Suppressor macrophage treated with lipopolysaccharide for 4 hours (primary cell): ENCODE results near the gene CCAR1.
A peak's percentile ranks its signal among the peaks of the same experiment; 100 is the strongest.
"Not testable (repeated sequence)": the region's sequence is repeated elsewhere in the genome, so short reads cannot be mapped to it uniquely, and the experiment has no call there.

ENCODE experiments used
- DNase-seq: peaks from one replicate; pipeline ENCODE4 v3.0.0-alpha.2; 2020

Gene CCAR1, protein sequence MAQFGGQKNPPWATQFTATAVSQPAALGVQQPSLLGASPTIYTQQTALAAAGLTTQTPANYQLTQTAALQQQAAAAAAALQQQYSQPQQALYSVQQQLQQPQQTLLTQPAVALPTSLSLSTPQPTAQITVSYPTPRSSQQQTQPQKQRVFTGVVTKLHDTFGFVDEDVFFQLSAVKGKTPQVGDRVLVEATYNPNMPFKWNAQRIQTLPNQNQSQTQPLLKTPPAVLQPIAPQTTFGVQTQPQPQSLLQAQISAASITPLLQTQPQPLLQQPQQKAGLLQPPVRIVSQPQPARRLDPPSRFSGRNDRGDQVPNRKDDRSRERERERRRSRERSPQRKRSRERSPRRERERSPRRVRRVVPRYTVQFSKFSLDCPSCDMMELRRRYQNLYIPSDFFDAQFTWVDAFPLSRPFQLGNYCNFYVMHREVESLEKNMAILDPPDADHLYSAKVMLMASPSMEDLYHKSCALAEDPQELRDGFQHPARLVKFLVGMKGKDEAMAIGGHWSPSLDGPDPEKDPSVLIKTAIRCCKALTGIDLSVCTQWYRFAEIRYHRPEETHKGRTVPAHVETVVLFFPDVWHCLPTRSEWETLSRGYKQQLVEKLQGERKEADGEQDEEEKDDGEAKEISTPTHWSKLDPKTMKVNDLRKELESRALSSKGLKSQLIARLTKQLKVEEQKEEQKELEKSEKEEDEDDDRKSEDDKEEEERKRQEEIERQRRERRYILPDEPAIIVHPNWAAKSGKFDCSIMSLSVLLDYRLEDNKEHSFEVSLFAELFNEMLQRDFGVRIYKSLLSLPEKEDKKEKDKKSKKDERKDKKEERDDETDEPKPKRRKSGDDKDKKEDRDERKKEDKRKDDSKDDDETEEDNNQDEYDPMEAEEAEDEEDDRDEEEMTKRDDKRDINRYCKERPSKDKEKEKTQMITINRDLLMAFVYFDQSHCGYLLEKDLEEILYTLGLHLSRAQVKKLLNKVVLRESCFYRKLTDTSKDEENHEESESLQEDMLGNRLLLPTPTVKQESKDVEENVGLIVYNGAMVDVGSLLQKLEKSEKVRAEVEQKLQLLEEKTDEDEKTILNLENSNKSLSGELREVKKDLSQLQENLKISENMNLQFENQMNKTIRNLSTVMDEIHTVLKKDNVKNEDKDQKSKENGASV

DNA sequence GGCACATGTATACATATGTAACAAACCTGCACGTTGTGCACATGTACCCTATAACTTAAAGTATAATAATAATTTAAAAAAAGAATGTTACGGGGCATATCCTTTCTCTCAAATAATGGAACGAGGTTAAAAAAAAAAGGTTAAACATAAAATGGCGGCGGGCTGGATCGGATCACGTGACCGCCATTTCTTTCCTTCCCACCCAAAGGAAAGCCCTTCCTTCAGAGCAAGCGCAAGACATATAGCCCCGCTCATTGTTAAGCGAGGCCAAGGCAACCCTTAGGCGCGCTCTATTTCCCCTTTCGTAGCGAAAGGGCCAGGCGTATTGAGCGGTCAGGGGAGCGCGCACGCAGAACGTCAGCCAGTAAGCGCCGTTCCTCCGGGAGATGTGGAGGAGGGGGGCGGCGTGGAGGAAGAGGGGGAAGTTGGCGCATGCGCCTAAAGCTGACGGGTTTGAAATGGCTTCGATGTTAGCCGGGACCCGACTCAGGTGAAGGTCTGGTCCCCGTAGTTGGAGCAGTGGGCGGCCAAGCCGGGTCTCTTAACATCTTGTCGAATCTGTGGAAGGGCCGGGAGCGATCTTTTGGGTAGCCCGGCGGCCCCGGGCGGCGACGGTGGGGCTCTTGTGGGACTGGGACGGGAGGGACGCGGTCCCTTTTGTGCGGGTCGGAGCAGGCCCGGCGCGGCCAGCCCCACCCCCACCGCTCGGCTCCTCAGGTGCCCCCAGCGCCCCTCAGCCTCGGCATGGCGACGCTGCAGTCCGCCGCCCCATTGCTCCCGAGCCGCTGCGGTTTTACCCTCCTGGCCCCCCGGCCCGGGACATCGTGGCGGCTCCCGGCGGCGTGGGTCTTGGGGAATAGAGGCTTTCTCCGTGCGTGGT lies at the start of gene CCAR1:
TSS of gene CCAR1 (plus strand) at position 447 of the 880 bp plus-strand sequence. CDS start 1,266 bp downstream, outside the sequence.
- peak; percentile 99 for DNase-seq

DNA sequence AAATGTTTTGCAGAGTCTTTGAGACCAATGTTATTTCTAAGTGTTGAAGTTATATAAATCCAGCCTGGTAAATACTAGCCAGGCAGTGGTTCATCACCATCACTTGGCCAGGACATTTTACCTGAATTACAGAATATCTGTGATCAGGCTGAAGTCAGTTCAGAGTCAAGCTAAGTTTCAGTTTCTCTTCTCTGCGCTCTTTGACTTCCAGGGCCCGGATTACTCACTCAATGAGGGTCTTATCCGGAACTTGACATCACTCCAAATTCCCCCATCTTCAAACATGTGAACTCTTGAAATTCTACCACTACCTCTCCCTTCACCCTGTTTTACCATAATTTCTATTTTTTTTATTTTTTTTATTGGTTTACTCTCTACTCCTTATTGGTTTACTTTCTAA lies 36.6 kb upstream of the CCAR1 start:
- DNase-seq = no peak

DNA sequence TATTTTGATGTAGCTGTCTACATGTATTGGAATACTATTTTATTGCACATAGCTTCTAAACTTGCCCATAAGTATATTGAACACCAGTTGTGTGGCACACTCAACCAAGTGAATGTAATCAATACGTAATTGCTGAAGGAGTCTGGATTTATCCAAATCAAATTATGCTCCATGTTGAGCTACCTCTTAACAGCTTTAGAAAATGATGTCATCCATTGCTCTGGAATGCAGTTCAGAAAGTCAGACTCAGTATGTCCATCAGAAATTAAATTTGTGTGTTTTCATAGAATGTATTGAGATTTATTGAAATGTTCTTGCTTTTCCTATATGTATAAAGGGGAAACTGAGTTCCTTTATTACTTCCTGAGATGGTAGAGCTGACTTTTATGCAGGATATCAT lies 25.0 kb upstream of the CCAR1 start:
- no peak for DNase-seq

DNA sequence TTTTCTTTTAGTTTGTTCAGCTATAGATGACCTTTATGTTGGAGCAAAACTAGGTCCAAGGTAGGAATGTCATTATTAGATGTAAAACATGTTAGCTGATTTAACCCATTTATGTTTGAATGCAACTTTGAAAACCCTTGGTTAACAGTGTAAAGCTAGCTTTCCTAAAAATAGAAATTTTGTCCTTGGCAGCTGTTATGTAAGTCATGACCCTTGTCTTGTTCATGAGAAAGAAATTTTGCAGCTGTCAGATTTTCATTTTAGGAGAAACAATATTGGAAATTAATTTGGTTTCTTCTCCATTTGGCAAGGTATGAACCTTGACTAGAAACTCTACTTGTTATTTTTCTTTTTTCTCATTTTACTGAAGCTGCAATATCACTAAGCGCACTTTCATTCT lies 23.9 kb upstream of the CCAR1 start:
- DNase-seq = no peak

DNA sequence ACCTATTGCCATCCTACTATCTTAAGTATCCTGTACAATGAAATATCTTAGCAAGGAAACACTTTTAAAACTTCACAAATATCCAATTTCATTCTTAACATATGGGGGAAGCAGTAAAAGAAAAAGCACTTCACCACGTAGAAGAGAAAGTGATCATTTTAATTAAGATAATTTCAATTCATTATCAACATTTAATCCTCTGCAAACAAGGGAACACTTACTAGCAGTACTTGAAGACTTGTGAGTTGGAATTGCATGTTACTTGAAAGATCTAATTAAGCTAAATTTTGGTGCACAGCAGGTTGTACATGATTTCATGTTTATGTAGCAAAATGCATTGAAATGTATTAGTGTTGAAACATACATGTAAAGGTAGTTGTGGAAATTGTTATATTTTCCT lies 20.8 kb upstream of the CCAR1 start:
- no peak for DNase-seq

DNA sequence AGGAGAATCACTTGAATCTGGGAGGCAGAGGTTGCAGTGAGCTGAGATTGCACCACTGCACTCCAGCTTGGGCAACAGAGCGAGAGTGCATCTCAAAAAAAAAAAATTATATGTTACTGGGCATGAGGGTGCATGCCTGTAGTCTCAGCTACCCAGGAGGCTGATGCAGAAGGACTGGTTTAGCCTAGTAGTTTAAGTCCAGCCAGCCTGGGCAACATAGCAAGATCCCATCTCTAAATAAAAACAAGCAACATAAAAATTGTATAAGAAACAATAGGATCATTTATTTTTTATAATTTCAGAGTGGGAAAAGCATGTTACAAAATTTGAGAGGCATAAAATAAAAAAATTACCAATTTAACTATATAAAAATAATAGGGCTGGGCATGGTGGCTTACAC lies 15.5 kb upstream of the CCAR1 start:
- DNase-seq = no peak

DNA sequence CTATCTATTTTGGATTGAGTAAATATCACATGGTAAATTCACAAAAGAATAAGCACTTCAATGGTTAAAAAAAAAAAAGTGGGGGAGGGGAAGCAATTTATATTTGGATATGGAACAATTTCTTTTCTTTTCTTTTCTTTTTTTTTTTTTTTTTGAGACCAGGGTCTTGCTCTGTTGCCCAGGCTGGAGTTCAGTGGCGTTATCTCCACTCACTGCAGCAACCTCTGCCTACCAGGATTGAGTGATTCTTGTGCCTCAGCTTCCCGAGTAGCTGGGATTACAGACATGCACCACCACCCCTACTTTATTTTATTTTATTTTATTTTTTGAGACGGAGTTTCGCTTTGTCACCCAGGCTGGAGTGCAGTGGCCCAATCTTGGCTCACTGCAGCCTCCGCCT lies 12.1 kb upstream of the CCAR1 start:
- not testable (repeated sequence) for DNase-seq

DNA sequence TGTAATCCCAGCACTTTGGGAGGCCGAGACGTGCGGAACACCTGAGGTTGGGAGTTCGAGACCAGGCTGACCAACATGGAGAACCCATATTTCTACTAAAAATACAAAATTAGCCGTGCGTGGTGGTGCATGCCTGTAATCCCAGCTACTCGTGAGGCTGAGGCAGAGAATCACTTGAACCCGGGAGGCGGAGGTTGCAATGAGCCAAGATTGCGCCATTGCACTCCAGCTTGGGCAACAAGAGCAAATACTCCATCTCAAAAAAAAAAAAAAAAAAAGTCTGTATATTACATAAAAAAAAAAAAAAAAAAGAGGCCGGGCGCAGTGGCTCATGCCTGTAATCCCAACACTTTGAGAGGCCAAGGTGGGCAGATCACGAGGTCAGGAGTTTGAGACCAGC lies 8.0 kb upstream of the CCAR1 start:
- not testable (repeated sequence) for DNase-seq

DNA sequence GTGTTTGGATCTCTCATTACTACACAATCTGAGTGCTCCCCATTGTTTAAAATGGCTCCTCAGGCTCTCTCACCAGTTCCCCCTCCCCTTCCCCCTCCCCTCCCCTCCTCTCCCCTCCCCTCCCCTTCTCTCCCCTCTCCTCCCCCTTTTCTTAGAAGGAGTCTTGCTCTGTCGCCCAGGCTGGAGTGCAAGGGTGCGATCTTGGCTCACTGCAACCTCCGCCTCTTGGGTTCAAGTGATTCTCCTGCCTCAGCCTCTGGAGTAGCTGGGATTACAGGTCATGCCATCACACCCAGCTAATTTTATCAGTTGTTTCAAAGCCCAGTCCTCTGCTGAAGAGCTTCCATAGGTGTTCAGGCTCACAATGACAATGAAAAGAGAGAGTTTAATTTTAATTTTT lies 3.6 kb upstream of the CCAR1 start:
- DNase-seq = no peak

DNA sequence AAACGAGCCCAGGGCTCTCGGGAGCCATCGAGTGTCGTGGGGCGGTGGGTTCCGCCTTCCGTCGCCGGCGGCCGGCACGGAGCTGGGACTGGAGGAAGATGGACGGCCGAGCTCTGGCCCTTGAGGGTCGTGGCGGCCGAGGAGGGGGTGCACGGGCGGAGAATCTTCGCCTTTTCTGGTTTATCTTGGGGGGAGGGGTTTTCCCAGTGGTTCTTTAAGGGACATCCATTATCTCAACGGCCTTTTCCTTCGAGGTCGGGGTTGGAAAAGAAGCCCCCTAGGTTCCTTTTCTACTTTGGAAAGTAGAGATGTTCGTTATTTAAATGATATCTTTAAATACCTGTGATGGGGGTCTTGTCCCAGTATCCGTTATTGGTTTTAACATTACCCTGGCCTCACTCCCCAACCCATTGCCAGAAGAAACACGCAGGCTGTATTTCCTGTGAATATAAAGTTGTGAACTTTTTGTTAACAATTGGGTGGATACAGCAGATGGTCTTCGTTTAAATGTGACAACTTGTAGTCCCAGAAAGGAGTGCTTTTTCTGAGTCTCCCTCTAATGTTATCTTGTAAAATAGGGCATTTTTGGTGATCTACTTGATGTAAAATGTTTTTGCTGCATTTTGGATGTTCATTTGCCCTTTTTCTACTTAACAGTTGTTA lies 765 bp downstream of the CCAR1 start:
- DNase-seq = peak; percentile 23

DNA sequence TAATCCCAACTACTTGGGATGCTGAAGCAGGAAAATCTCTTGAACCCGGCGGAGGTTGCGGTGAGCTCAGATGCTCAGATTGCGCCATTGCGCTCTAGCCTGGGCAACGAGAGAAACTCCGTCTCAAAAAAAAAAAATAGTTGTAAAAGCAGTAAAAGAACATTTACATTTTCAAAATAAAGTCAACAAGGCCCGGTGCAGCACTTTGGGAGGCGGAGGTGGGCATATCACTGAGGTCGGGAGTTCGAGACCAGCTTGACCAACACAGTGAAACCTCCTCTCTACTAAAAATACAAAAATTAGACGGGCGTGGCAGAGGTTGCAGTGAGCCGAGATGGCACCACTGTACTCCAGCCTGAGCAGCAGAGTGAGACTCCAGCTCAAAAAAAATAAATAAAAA lies 4.0 kb downstream of the CCAR1 start:
- no peak for DNase-seq

DNA sequence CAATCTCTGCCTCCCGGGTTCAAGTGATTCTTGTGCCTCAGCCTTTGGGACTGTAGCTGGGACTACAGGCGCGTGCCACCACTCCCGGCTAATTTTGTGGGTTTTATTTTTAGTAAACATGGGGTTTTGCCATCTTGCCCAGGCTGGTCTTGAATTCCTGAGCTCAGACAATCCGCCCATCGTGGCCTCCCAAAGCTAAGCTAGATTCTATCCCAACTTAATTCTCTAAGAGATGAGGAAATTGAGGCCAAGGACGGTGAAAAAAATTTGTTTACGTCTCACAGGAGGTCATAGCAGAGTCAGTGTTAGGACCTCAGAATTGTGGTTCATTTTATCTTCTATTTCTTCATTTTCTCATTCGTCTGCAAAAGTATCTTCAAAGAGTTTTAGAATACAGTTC lies 6.1 kb downstream of the CCAR1 start:
- no peak for DNase-seq

DNA sequence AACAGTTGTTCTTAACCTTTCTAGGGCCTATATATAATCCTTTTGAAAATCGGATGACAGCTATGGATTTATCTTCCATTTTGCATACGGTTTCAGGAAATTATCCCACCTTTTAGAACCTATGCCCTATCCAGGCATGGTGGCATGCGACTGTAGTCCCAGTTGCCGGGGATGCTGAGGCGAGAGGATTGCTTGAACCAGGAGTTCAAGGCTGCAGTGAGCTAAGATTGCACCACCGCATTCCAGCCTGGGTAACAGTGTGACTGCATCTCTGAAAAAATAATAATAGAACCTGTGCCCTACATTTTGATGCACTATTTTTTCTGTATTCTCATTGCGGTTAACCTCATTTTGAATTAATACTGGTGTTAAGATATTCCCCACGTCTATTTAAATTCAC lies 11.6 kb downstream of the CCAR1 start:
- no peak for DNase-seq

DNA sequence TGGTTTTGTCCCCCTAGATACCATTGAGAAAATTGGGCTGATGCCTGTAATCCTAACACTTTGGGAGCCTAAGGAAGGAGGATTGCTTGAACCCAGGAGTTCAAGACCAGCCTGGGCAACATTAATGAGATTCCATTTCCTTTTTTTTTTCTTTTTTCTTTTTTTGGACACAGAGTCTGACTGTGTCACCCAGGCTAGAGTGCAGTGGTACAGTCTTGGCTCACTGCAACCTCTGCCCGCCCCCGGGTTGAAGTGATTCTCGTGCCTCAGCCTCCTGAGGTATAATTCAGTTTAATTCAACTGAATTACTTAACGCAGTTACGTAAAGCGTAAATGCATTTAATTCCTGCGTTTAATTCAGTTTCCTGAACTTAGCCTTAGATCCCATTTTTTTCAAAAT lies 13.3 kb downstream of the CCAR1 start:
- DNase-seq = no peak

DNA sequence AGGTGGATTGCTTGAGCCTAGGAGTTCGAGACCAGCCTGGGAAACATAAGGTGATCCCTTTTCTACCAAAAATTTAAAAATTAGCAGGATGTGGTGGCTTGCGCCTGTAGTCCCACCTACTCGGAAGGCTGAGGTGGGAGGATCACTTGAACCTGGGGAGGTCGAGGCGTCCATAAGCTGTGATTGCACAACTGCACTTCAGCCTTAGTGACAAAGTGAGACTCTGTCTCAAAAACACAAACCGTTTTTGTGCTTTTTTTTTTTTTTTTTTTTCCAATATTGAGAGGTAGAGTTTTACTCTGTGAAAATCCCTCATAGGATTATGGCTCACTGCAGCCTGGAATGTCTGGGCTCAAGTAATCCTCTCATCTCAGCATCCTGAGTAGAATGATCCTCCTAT lies 14.1 kb downstream of the CCAR1 start:
- DNase-seq = no peak

DNA sequence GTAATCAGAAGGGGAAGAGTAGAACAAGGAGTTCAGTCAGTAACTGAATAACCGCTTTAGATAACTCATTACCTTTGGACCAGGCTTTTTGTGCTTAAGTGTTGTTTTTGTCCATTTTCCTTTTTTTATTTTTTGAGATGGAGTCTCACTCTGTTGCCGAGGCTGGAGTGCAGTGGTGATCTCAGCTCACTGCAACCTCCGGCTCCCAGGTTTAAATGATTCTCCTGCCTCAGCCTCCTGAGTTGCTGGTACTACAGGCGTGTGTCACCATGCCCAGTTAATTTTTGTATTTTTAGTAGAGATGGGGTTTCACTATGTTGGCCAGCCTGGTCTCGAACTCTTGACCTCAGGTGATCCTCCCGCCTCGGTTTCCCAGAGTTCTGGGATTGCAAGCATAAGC lies 14.7 kb downstream of the CCAR1 start:
- not testable (repeated sequence) for DNase-seq

DNA sequence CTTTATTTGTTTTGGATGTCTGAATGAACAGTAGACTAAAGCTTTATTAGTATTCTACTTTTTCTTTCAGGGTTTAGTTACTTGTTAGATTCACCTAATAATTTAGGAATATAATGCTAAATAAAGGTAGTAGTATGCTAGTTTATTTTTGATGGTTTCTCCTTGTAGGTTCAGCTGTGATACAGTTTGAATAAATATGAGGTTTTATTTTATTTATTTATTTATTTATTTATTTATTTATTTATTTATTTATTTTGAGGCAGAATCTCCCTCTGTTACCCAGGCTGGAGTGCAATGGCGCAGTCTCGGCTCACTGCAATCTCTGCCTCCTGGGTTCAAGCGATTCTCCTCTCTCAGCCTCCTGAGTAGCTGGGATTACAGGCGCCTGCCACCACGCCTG lies 19.6 kb downstream of the CCAR1 start:
- not testable (repeated sequence) for DNase-seq

DNA sequence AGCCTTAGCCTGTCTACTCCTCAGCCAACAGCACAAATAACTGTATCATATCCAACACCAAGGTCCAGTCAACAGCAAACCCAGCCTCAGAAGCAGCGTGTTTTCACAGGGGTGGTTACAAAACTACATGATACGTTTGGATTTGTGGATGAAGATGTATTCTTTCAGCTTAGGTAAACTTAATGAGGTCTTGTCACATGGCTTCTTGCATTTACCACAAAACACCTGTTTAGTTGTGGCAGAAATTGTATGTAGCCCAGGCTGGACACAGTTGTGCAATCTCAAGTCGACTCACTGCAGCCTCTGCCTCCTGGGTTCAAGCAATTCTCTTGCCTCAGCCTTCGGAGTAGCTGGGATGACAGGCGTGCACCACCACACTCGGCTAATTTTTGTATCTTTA lies 21.4 kb downstream of the CCAR1 start:
- DNase-seq = no peak

DNA sequence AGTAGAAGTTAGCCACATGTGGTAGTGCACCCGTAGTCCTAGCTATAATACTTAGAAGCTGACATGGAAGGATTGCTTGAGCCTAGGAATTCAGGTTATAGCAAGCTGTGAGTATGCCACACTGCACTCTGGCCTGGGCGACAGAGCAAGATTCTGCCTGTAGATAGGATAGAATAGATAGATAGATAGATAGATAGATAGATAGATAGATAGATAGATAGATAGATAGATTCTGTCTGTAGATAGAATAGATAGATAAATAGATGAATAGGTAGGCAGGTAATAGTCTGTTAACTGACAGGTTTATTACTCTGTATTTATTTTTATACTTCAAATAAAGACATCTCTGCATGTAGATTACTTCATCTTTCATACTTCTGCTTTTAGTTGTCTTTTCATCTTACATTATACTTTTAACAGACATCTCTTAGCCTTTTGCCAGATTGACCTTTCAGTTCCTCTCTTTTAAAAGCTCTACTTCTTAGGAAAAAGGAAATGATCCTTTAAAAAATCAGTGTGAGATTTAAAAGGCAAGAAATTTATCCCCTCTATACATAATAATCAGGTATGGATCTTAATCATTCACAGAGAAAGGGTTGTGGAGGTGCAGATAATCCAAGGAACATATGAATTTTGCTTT lies 31.8 kb downstream of the CCAR1 start:
- peak; percentile 30 for DNase-seq

DNA sequence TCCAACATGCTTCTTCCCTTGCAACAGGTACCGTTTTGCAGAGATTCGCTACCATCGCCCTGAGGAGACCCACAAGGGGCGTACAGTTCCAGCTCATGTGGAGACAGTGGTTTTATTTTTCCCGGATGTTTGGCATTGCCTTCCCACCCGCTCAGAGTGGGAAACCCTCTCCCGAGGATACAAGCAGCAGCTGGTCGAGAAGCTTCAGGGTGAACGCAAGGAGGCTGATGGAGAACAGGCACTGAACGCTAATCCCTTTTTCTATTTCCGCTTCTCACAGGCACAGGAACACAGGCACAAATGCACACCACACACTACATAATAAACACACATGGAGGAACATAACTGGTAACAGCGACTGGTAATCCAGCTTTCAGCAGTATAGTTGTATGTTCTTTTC lies 35.2 kb downstream of the CCAR1 start:
- no peak for DNase-seq

DNA sequence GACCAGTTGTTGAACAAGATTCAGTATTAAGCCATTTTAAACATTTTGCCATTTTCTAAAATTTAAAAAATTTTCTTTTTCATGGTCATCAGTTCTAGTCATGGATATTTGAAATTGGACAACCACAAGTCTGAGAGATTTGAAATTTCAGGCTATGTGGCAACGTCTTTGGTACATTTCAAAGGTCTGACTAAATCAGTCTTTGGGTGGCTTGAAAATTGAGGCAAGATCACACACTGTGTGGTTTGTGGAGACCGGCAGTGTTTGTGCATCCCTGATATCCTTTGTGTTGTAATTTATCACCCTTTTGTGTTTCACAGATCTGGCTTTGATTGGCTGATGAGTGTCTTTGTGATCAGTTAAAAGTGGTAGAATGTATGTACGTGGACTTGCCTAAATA lies 35.7 kb downstream of the CCAR1 start:
- no peak for DNase-seq
